ENCODE data around the gene HS6ST2. TPM values are rescaled to one million over a fixed set of nuclear protein-coding genes. Genes with fewer than 3 reads are reported as not detected.

HS6ST2 gene
- polyA plus RNA-seq, 3 donors from 2014 or later: 0.27 TPM; not detected in 2

DNA sequence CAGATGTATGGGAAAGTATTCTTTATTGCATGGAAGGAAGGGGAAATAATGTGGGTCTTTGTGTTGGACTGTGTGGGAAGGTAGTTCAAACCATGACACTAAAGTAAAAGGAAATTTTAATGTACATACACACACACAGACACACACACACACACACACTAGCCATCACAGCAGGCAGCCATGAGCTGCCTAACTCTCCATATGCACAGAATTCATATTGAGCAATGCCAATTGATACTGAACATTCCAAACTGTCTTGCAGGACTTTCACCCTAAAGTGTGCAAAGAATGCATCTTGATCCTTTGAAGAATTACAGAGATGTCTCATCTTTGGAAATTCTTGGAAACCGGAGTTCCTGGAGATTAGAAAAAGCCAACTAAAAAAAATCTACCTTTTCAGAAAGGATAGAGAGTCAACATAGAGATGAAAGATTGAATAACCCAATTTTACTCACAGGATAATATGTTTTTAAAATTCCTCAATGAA is 349.0 kb downstream of the HS6ST2 start:
- Mint-ChIP-seq H3K27ac (no peak overlapping the region), H3K9me3 (no peaks in the 10 kb centered on the region), H3K27me3 (ENCODE audit: low read depth in 3 of 3) (peaks cover 0 to 14% (median 4%) of the 10 kb centered on the region in 3 donors), H3K4me3 (no peak overlapping the region), H3K36me3 (no peaks in the 10 kb centered on the region), H3K4me1 (no peaks in the 10 kb centered on the region)
- DNase-seq: no peak

- Mint-ChIP-seq H3K36me3 (no peaks in the 10 kb centered on the region), H3K4me1 (no peaks in the 10 kb centered on the region), H3K4me3 (no peak overlapping the region), H3K27ac (no peak overlapping the region), H3K27me3 (ENCODE audit: low read depth in 3 of 3) (peaks cover 0 to 10% (median 9%) of the 10 kb centered on the region in 3 donors), H3K9me3 (no peaks in the 10 kb centered on the region)
- no peak for DNase-seq
Observed at GRCh38 chrX:132603700-132604286, 354.6 kb downstream of the HS6ST2 start.

DNA sequence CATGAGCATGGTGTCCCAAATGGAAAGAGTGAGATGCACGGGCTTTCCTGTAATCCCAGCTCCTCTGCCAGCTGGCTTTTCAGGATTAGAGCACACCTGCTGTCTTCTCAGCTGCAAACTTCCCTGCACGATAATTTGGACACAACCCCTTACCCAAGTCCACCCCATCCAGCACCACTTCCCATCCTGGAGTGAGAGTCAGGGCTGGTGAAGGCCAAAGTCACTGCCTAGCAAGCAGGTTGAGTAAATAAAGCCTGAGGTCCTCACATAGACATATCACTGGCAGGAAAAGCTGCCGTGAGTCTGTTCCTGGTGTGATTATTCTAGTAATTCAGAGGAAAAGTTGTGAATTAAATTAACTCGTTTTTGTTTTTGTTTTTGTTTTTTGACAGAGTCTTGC is 355.7 kb downstream of the HS6ST2 start:
- Mint-ChIP-seq H3K9me3 (no peaks in the 10 kb centered on the region), H3K36me3 (no peaks in the 10 kb centered on the region), H3K4me1 (no peaks in the 10 kb centered on the region), H3K4me3 (no peak overlapping the region), H3K27ac (no peak overlapping the region), H3K27me3 (ENCODE audit: low read depth in 3 of 3) (peaks cover 0 to 8% (median 7%) of the 10 kb centered on the region in 3 donors)
- DNase-seq: no peak

DNA sequence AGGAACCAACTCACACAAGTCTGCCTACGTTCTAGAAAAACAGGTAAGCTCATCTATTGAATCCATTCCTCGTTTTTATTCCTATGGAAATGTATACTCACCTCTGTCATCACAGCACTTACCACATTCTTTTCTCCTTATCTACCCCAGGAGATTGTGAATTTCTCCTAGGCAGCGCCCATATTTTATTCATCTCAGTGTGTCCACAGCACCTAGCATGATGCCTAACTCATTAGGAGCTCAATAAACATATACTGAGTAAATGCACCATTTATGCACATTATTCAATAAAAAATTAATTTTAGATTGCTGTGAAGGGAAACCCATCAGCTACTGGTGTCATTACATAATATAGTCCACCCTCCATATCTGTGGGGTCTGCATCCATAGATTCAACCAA is 363.4 kb downstream of the HS6ST2 start:
- Mint-ChIP-seq H3K4me1 (no peaks in the 10 kb centered on the region), H3K27me3 (ENCODE audit: low read depth in 3 of 3) (peaks cover 2 to 8% (median 2%) of the 10 kb centered on the region in 3 donors), H3K27ac (no peak overlapping the region), H3K36me3 (no peaks in the 10 kb centered on the region), H3K4me3 (no peak overlapping the region), H3K9me3 (no peaks in the 10 kb centered on the region)
- DNase-seq: no peak

DNA sequence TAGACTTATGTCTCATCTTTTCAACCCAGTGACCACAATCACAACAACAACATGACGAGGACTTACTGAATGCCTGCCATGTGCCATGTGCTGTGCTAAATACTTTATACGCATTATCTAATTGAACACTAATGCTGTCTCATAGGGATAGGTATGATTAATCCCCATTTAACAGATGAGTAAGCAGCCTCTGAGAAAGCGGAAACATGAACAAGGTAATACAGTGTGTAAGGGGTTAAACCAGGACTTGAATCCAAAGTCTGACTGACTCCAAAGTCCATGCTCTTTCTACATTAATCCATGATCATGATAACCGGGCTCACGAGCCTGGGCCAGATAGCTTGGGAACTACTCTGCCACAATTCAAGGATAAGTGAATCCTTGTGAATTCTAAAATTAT is 364.3 kb downstream of the HS6ST2 start:
- H3K27me3 Mint-ChIP-seq (ENCODE audit: low read depth in 3 of 3): peaks cover 2 to 8% (median 2%) of the 10 kb centered on the region in 3 donors
- H3K4me3 Mint-ChIP-seq: no peak overlapping the region
- no peak for DNase-seq
- no peaks in the 10 kb centered on the region for H3K9me3 Mint-ChIP-seq
- H3K27ac Mint-ChIP-seq: no peak overlapping the region
- no peaks in the 10 kb centered on the region for H3K36me3 Mint-ChIP-seq
- H3K4me1 Mint-ChIP-seq: no peaks in the 10 kb centered on the region

DNA sequence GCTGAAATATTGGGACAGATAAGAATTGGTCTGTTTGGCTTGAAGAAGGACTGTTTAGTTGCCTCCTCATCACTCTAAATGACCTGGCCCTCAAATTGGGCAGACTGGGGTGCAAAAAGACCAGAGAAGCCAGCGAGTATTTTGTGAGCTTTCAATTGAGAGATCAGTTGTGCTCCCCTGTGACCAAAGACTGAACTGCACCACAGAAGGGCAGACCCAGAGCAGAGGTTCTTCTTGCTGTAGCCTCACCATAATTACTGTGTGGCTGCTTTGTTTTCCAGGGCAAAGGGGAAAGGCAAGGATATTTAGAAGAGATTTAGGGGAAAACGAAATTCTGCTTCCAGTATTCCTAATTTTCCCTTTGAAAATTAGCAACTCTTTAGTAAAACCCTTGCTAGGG is 365.5 kb downstream of the HS6ST2 start:
- peaks cover 2 to 9% (median 8%) of the 10 kb centered on the region in 3 donors for H3K27me3 Mint-ChIP-seq (ENCODE audit: low read depth in 3 of 3)
- no peaks in the 10 kb centered on the region for H3K9me3 Mint-ChIP-seq

GRCh38 chrX:132591719-132592275 is 366.6 kb downstream of the HS6ST2 start:
- H3K27ac Mint-ChIP-seq: no peak overlapping the region
- H3K27me3 Mint-ChIP-seq (ENCODE audit: low read depth in 3 of 3): peaks cover 2 to 10% (median 8%) of the 10 kb centered on the region in 3 donors
- H3K36me3 Mint-ChIP-seq: no peaks in the 10 kb centered on the region
- no peak overlapping the region for H3K4me3 Mint-ChIP-seq
- H3K9me3 Mint-ChIP-seq: no peaks in the 10 kb centered on the region
- no peak for DNase-seq
- no peaks in the 10 kb centered on the region for H3K4me1 Mint-ChIP-seq

More for the DNA sequence above, 365.5 kb downstream of the HS6ST2 start:
- no peak overlapping the region for H3K4me3 Mint-ChIP-seq
- no peaks in the 10 kb centered on the region for H3K36me3 Mint-ChIP-seq
- H3K4me1 Mint-ChIP-seq: no peaks in the 10 kb centered on the region
- DNase-seq: no peak
- no peak overlapping the region for H3K27ac Mint-ChIP-seq

GRCh38 chrX:132590350-132591026 is 367.9 kb downstream of the HS6ST2 start:
- Mint-ChIP-seq H3K27me3 (ENCODE audit: low read depth in 3 of 3) (peaks cover 2 to 10% (median 8%) of the 10 kb centered on the region in 3 donors), H3K4me3 (no peak overlapping the region), H3K4me1 (no peaks in the 10 kb centered on the region), H3K36me3 (no peaks in the 10 kb centered on the region), H3K9me3 (no peaks in the 10 kb centered on the region), H3K27ac (no peak overlapping the region)
- DNase-seq: no peak

DNA sequence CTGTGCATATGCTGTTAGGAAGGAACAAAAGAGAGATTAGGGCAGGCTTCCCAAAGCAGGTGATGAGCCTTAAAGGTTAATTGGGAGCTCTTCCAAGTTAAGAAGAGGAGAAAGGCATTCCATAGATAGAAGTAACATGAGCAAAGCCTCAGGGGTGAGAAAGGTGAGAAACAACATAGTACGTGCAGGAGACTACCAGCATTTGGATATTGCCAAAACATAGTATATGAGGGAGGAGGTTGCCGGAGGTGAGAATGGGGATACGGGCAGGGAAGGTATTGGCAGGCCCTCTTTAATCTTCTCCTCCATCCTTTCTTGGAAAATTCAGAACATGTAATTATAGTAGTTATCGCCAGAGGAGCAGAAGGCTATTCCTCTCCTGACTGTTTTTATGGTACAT is 373.5 kb downstream of the HS6ST2 start:
- peaks cover 2 to 13% (median 5%) of the 10 kb centered on the region in 3 donors for H3K27me3 Mint-ChIP-seq (ENCODE audit: low read depth in 3 of 3)
- no peaks in the 10 kb centered on the region for H3K4me1 Mint-ChIP-seq
- no peak overlapping the region for H3K4me3 Mint-ChIP-seq
- no peak for DNase-seq
- no peak overlapping the region for H3K27ac Mint-ChIP-seq
- no peaks in the 10 kb centered on the region for H3K36me3 Mint-ChIP-seq
- no peaks in the 10 kb centered on the region for H3K9me3 Mint-ChIP-seq

DNA sequence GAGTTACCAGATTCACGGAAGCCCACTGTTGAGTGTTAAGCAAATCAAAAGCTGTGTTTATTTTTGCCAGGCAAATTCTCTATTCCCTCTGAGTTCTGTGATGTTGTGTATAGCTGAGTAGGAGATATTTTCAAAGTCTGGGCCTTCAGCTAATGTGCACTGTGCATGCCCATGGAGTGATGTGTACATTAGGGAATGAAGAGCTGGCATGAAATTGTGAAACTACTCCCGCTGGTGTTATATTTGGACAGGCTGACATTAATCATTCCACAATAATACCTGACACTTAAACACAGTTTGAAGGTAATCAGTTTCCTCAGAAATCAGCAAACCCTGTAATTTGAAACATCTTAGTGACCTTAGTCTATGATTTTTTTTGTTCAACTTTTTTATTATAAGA is 381.5 kb downstream of the HS6ST2 start:
- Mint-ChIP-seq H3K27me3 (ENCODE audit: low read depth in 3 of 3) (peaks cover under 1 to 6% (median 5%) of the 10 kb centered on the region in 3 donors), H3K9me3 (no peaks in the 10 kb centered on the region), H3K4me1 (no peaks in the 10 kb centered on the region), H3K36me3 (no peaks in the 10 kb centered on the region), H3K4me3 (no peak overlapping the region), H3K27ac (no peak overlapping the region)
- DNase-seq: no peak

Other genes with a start within 250 kb of the HS6ST2 start
- gene USP26, start 138.5 kb upstream of the HS6ST2 start, polyA plus RNA-seq: not detected

Data from immature natural killer cell (primary cell).